ENCODE measurements around the gene NUCB1.

Gene NUCB1

DNA sequence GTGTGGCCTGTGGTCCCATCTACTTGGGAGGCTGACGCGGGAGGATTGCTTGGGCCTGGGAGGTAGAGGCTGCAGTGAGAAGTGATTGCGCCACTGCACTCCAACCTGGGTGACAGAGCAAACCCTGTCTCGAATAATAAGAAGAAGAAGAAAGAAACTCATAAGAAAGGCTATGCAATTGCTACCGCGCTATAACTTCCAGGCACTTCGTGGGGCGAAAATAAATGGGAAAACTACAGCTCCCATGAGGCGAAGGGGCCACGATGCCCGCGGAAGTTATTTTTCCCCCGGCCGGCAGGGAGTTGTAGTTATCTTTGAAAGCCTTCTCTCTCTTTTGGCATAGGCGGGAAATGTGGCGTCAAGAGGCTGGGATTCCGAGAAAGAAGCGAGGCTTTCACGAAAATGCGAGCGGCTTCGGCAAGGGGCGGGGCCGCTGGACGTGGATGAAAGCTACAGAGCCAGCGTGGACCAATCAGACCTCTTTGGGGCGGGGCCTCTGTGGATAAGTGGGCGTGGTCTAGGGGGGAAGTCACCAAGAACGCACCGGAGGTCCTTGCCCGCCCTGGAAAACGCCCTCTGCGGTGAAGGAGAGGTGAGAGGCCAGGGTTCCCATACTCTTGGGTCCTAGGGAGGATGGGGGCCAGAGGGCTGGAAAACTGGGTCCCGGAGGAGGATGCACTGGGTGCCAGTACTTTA is at the start of gene NUCB1:
TSS of gene NUCB1 (plus strand) at position 532 of the 696 bp plus-strand sequence. CDS start 485 bp downstream, outside the sequence.
- TF ChIP-seq FOXP2 (optimal IDR thresholded peaks at IDR 0.05; ENCODE audit: control extremely low read depth, extremely low read length, insufficient read depth) (no peak), POLR2AphosphoS5 (IDR thresholded peaks at IDR 0.05; ENCODE audit: borderline replicate concordance, low read depth, low read length) (peak; percentile 63; the same call in 1 of the 2 replicates)
- H3K9ac ChIP-seq (ENCODE audit: insufficient read length): peak within 1 kb of the TSS; percentile 87
- no peaks in the 10 kb centered on the region for H3K9me3 ChIP-seq (ENCODE audit: low read depth, low read length)
- peak within 1 kb of the TSS; percentile 92 for H3K4me3 ChIP-seq
- DNase-seq (ENCODE audit: low read depth, low spot score): peak; percentile 98
- H3K27ac ChIP-seq: peak within 1 kb of the TSS; percentile 91
- no peaks in the 10 kb centered on the region; the same call in 1 of the 2 replicates for H3K36me3 ChIP-seq (ENCODE audit: insufficient read depth, low read length)

- H3K36me3 ChIP-seq (ENCODE audit: insufficient read depth, low read length): no peaks in the 10 kb centered on the region
- H3K27ac ChIP-seq: no peak overlapping the region
- no peak for DNase-seq (ENCODE audit: low read depth, low spot score)
- H3K9me3 ChIP-seq (ENCODE audit: low read depth, low read length): no peaks in the 10 kb centered on the region
- no peak overlapping the region for H3K9ac ChIP-seq (ENCODE audit: insufficient read length)
- TF ChIP-seq POLR2AphosphoS5 (IDR thresholded peaks at IDR 0.05; ENCODE audit: borderline replicate concordance, low read depth, low read length) (no peak), FOXP2 (optimal IDR thresholded peaks at IDR 0.05; ENCODE audit: control extremely low read depth, extremely low read length, insufficient read depth) (no peak), EZH2 (IDR thresholded peaks at IDR 0.05) (no peak)
- H3K4me3 ChIP-seq: no peak overlapping the region
Observed at GRCh38 chr19:48852292-48852691, 47.8 kb upstream of the NUCB1 start.

DNA sequence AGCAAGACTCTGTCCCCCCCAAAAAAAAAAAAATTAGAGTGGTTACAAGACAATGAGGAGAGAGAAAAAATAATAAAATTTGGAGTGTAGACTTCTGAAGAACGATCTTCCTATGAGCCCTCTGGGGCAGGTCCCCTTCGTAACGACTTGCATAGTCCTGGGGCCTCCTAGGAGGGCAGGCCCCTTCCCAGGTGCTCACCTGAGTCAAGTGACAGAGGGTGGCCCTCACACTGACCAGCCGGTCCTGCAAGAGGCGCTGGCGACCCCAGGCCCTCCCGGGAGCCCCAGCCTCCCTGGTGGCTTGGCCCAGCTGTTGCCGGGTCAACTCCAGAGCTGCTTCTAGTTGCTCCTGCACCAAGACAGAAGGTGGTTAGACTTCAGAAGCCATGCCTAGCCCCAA is 46.6 kb upstream of the NUCB1 start:
- Histone ChIP-seq H3K4me3 (no peak overlapping the region), H3K9ac (ENCODE audit: insufficient read length) (no peak overlapping the region), H3K9me3 (ENCODE audit: low read depth, low read length) (no peaks in the 10 kb centered on the region), H3K36me3 (ENCODE audit: insufficient read depth, low read length) (no peaks in the 10 kb centered on the region), H3K27ac (no peak overlapping the region)
- DNase-seq (ENCODE audit: low read depth, low spot score): no peak
- TF ChIP-seq POLR2AphosphoS5 (IDR thresholded peaks at IDR 0.05; ENCODE audit: borderline replicate concordance, low read depth, low read length) (no peak), EZH2 (IDR thresholded peaks at IDR 0.05) (no peak)

- no peak overlapping the region for H3K4me3 ChIP-seq
- TF ChIP-seq POLR2AphosphoS5 (IDR thresholded peaks at IDR 0.05; ENCODE audit: borderline replicate concordance, low read depth, low read length) (no peak), EZH2 (IDR thresholded peaks at IDR 0.05) (no peak), FOXP2 (optimal IDR thresholded peaks at IDR 0.05; ENCODE audit: control extremely low read depth, extremely low read length, insufficient read depth) (no peak)
- DNase-seq (ENCODE audit: low read depth, low spot score): no peak
- H3K36me3 ChIP-seq (ENCODE audit: insufficient read depth, low read length): no peaks in the 10 kb centered on the region
- H3K9ac ChIP-seq (ENCODE audit: insufficient read length): no peak overlapping the region
- no peak overlapping the region for H3K27ac ChIP-seq
- H3K9me3 ChIP-seq (ENCODE audit: low read depth, low read length): no peaks in the 10 kb centered on the region
Observed at GRCh38 chr19:48854103-48854502, 46.0 kb upstream of the NUCB1 start.

- no peak overlapping the region for H3K4me3 ChIP-seq
- TF ChIP-seq POLR2AphosphoS5 (IDR thresholded peaks at IDR 0.05; ENCODE audit: borderline replicate concordance, low read depth, low read length): no peak
- TF ChIP-seq EZH2 (IDR thresholded peaks at IDR 0.05): no peak
- no peak for TF ChIP-seq FOXP2 (optimal IDR thresholded peaks at IDR 0.05; ENCODE audit: control extremely low read depth, extremely low read length, insufficient read depth)
- H3K27ac ChIP-seq: no peak overlapping the region
- no peak for DNase-seq (ENCODE audit: low read depth, low spot score)
- no peak overlapping the region for H3K9ac ChIP-seq (ENCODE audit: insufficient read length)
- no peaks in the 10 kb centered on the region for H3K36me3 ChIP-seq (ENCODE audit: insufficient read depth, low read length)
- no peaks in the 10 kb centered on the region for H3K9me3 ChIP-seq (ENCODE audit: low read depth, low read length)
Observed at GRCh38 chr19:48856921-48857320, 43.2 kb upstream of the NUCB1 start.

- Histone ChIP-seq H3K4me3 (no peak overlapping the region), H3K9ac (ENCODE audit: insufficient read length) (no peak overlapping the region), H3K27ac (no peak overlapping the region), H3K36me3 (ENCODE audit: insufficient read depth, low read length) (no peaks in the 10 kb centered on the region), H3K9me3 (ENCODE audit: low read depth, low read length) (no peaks in the 10 kb centered on the region)
- no peak for TF ChIP-seq POLR2AphosphoS5 (IDR thresholded peaks at IDR 0.05; ENCODE audit: borderline replicate concordance, low read depth, low read length)
- TF ChIP-seq EZH2 (IDR thresholded peaks at IDR 0.05): no peak
- no peak for TF ChIP-seq FOXP2 (optimal IDR thresholded peaks at IDR 0.05; ENCODE audit: control extremely low read depth, extremely low read length, insufficient read depth)
- no peak for DNase-seq (ENCODE audit: low read depth, low spot score)
Observed at GRCh38 chr19:48858984-48859710, 41.0 kb upstream of the NUCB1 start.

DNA sequence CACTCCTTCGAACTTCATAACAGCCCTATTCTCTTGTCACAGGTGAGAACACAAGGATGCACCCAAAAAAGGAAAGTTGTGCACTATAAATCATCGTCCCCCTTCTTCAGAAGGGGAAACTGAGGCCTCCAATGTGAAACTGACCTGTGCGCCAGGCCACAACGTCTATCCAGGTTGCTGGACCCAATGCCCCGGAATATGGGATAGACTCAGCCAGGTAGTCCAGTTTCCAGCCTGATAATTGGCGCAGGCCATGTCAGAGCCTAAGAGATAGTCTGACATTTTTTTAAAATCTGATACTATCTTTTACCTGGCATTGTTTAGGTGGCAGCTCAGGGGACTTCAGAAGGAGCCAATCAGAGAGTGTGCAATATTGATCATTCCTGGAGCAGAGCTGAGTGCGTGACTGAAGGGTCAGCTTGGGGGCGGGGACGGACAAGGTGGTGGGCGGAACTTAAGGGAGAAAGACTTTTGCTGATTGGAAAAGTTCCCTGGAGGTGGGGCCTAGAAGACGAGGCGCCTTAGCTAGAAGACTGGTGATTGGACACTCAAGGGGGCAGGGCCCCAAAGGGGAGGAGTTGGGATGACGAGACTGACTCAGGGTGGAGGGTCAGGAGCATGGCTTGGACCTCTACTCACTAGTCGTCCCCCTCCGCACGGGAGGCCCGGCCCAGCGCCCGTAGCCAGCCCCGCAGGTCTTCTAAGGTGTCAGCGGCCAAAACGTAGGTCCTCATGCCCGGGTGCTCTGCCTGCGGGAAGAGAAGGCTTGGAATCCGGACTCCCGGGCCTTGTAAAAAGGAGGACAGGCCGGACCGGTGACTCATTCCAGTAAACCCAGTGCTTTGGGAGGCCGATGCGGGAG is 40.2 kb upstream of the NUCB1 start:
- H3K4me3 ChIP-seq: no peak overlapping the region

GRCh38 chr19:48861313-48861712 is 38.8 kb upstream of the NUCB1 start:
- Histone ChIP-seq H3K36me3 (ENCODE audit: insufficient read depth, low read length) (no peaks in the 10 kb centered on the region), H3K9me3 (ENCODE audit: low read depth, low read length) (no peaks in the 10 kb centered on the region), H3K4me3 (no peak overlapping the region), H3K27ac (no peak overlapping the region), H3K9ac (ENCODE audit: insufficient read length) (no peak overlapping the region)
- DNase-seq (ENCODE audit: low read depth, low spot score): no peak
- TF ChIP-seq EZH2 (IDR thresholded peaks at IDR 0.05): no peak
- TF ChIP-seq POLR2AphosphoS5 (IDR thresholded peaks at IDR 0.05; ENCODE audit: borderline replicate concordance, low read depth, low read length): no peak
- TF ChIP-seq FOXP2 (optimal IDR thresholded peaks at IDR 0.05; ENCODE audit: control extremely low read depth, extremely low read length, insufficient read depth): no peak

More for the DNA sequence above, 40.2 kb upstream of the NUCB1 start:
- no peak overlapping the region for H3K9ac ChIP-seq (ENCODE audit: insufficient read length)
- H3K36me3 ChIP-seq (ENCODE audit: insufficient read depth, low read length): no peaks in the 10 kb centered on the region
- no peaks in the 10 kb centered on the region for H3K9me3 ChIP-seq (ENCODE audit: low read depth, low read length)
- DNase-seq (ENCODE audit: low read depth, low spot score): no peak
- TF ChIP-seq EZH2 (IDR thresholded peaks at IDR 0.05) (no peak), FOXP2 (optimal IDR thresholded peaks at IDR 0.05; ENCODE audit: control extremely low read depth, extremely low read length, insufficient read depth) (no peak), POLR2AphosphoS5 (IDR thresholded peaks at IDR 0.05; ENCODE audit: borderline replicate concordance, low read depth, low read length) (no peak)
- H3K27ac ChIP-seq: no peak overlapping the region
